ENCODE measurements around the gene FAM227B. TPM values are rescaled to one million over a fixed set of nuclear protein-coding genes. Genes with fewer than 3 reads are reported as not detected.

Gene FAM227B
- total RNA-seq, 2 donors from 2014 or later = 2.1 TPM; not detected in 1

DNA sequence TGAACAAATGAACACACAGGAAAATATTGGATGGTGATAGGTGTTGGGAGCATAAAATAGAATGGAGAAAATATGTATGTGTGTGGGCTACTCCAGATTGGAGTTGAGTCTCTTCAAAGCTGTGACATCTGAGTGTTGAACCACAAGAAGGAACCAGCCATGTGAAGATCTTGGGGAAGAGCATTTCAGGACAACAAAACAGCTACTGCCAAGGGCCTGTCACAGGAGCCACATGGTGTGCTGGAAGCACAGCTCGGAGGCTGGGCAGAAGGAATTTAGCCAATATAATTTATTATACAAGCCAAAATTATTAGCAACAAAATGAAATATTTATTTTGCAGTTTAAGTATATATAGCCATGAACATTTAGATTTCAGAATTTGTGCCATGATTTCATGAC lies 305.9 kb downstream of the FAM227B start:
- H3K27me3 ChIP-seq = no peaks in the 10 kb centered on the region
- no peak for TF ChIP-seq POLR2A (IDR thresholded peaks at IDR 0.05)
- TF ChIP-seq, protein P1, sequence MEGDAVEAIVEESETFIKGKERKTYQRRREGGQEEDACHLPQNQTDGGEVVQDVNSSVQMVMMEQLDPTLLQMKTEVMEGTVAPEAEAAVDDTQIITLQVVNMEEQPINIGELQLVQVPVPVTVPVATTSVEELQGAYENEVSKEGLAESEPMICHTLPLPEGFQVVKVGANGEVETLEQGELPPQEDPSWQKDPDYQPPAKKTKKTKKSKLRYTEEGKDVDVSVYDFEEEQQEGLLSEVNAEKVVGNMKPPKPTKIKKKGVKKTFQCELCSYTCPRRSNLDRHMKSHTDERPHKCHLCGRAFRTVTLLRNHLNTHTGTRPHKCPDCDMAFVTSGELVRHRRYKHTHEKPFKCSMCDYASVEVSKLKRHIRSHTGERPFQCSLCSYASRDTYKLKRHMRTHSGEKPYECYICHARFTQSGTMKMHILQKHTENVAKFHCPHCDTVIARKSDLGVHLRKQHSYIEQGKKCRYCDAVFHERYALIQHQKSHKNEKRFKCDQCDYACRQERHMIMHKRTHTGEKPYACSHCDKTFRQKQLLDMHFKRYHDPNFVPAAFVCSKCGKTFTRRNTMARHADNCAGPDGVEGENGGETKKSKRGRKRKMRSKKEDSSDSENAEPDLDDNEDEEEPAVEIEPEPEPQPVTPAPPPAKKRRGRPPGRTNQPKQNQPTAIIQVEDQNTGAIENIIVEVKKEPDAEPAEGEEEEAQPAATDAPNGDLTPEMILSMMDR (IDR thresholded peaks at IDR 0.05) = no peak
- no peak for DNase-seq
- no peaks in the 10 kb centered on the region for H3K36me3 ChIP-seq (replicated peaks in 1 of 2; ENCODE audit: insufficient read depth in 1 of 2, low read depth in 2 of 2)
- H3K27ac ChIP-seq = no peak overlapping the region
- no peaks in the 10 kb centered on the region for H3K9me3 ChIP-seq
- no peaks in the 10 kb centered on the region for H3K4me1 ChIP-seq
- no peak overlapping the region for H3K4me3 ChIP-seq
- intact Hi-C loops (cut with DNase I) = no loop called here
- 79 to 100% methylated on average over 1 of the region's 1 CpG for WGBS, 2 donors
- ATAC-seq = no peak

DNA sequence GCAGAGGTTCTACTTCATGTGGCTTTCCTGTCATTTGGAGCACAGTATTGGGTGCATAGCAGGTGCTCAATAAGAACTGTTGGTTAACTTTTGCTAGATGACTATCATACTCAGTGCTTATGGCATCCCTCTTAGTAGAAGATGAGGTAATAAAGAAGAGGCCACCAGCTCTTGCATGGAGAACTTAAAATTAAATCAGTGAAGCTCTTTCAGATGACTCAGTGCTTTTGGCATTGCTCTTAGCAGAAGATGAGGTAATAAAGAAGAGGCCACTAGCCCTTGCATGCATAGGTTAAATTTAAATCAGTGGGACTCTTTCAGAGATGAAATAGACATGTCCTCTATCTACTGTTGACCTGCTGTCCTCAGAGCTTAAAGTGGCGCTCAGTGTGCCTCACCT lies 307.0 kb downstream of the FAM227B start:
- ATAC-seq (no peak), DNase-seq (no peak)
- intact Hi-C loops (cut with DNase I) = no loop called here
- H3K36me3 ChIP-seq (replicated peaks in 1 of 2; ENCODE audit: insufficient read depth in 1 of 2, low read depth in 2 of 2) = no peaks in the 10 kb centered on the region
- no peak for TF ChIP-seq POLR2A (IDR thresholded peaks at IDR 0.05)
- TF ChIP-seq, protein P1 (IDR thresholded peaks at IDR 0.05) = no peak
- no peaks in the 10 kb centered on the region for H3K27me3 ChIP-seq
- no peaks in the 10 kb centered on the region for H3K9me3 ChIP-seq
- no peak overlapping the region for H3K27ac ChIP-seq
- WGBS, 2 donors = 90 to 100% methylated on average over 1 of the region's 1 CpG
- no peak overlapping the region for H3K4me3 ChIP-seq
- H3K4me1 ChIP-seq = no peaks in the 10 kb centered on the region

DNA sequence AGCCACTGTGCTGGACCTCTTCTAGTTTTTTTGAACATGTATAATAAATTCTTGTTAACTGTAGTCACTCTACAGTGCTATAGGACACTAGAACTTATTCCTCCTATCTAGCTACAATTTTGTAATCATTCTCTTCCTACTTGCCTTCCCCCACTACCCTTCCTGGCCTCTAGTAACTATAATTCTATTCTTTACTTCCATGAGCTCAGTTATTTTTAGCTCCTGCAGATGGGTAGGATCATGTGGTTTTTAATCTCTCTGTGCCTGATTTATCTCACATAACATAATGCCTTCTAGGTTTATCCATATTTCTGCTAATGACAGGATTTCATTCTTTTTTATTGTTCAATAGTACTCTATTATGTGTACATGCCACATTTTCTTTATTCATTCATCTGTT lies 310.7 kb downstream of the FAM227B start:
- intact Hi-C loops (cut with DNase I) = no loop called here

DNA sequence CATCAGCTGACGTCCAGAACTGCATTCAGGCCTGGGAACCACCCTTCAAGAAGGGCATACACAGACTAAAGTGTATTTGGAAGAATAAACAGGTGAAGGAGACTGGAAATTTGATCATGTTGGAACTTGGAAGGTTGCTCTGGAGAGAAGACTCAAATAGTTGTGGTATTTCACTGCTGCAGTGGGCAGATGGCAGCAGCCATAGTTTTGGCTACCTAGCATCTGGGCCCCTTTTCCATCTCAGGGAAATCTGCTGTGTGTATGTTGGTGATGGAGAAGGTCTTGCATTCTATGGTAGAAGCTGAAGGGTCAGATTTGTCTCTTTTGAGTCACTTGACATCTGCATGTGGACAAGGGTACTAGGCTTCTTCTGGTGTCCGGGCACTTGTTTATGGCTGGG lies 311.9 kb downstream of the FAM227B start:
- Histone ChIP-seq H3K4me1 (no peaks in the 10 kb centered on the region), H3K27ac (no peak overlapping the region), H3K4me3 (no peak overlapping the region), H3K36me3 (replicated peaks in 1 of 2; ENCODE audit: insufficient read depth in 1 of 2, low read depth in 2 of 2) (no peaks in the 10 kb centered on the region), H3K9me3 (no peaks in the 10 kb centered on the region), H3K27me3 (no peaks in the 10 kb centered on the region)
- intact Hi-C loops (cut with DNase I) = no loop called here
- no peak for DNase-seq
- no peak for ATAC-seq
- TF ChIP-seq, protein P1 (IDR thresholded peaks at IDR 0.05) = no peak
- no peak for TF ChIP-seq POLR2A (IDR thresholded peaks at IDR 0.05)
- WGBS, 2 donors = 93 to 98% methylated on average over 2 of the region's 2 CpGs

More for the DNA sequence above, 310.7 kb downstream of the FAM227B start:
- H3K27me3 ChIP-seq = no peaks in the 10 kb centered on the region
- H3K27ac ChIP-seq = no peak overlapping the region
- ATAC-seq (no peak), DNase-seq (no peak)
- no peaks in the 10 kb centered on the region for H3K36me3 ChIP-seq (replicated peaks in 1 of 2; ENCODE audit: insufficient read depth in 1 of 2, low read depth in 2 of 2)
- H3K9me3 ChIP-seq = no peaks in the 10 kb centered on the region
- TF ChIP-seq, protein P1 (IDR thresholded peaks at IDR 0.05) = no peak
- TF ChIP-seq POLR2A (IDR thresholded peaks at IDR 0.05) = no peak
- no peak overlapping the region for H3K4me3 ChIP-seq
- H3K4me1 ChIP-seq = no peaks in the 10 kb centered on the region

DNA sequence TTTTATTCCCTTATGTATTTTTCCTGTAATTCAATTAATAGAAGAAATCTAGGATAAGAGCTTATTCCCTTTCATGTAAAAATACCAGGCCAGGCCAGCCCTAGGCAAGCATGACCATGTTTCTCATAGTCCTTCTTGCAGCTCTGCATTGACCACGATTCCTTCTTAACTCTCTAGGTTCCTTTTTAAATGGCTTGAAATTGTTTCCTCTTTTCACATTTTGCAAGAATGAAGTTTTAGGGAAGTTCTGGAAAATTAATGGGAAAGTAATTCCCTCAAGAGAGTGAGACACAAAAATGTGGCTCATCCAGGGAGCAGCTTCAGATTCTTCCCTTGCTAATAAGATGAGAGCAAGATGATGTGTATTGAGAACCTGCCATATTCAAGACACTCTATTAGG lies 314.1 kb downstream of the FAM227B start:
- no peak overlapping the region for H3K4me3 ChIP-seq
- H3K9me3 ChIP-seq = no peaks in the 10 kb centered on the region
- ATAC-seq = no peak
- no peak overlapping the region for H3K27ac ChIP-seq
- no peak for DNase-seq
- TF ChIP-seq POLR2A (IDR thresholded peaks at IDR 0.05) = no peak
- TF ChIP-seq, protein P1 (IDR thresholded peaks at IDR 0.05) = no peak
- intact Hi-C loops (cut with DNase I) = no loop called here
- no peaks in the 10 kb centered on the region for H3K36me3 ChIP-seq (replicated peaks in 1 of 2; ENCODE audit: insufficient read depth in 1 of 2, low read depth in 2 of 2)
- WGBS, 2 donors = 73 to 88% methylated on average over 1 of the region's 1 CpG
- no peaks in the 10 kb centered on the region for H3K27me3 ChIP-seq
- no peaks in the 10 kb centered on the region for H3K4me1 ChIP-seq

Measured in body of pancreas (tissue), 4 donors.